Psoas muscle (tissue), 8 donors: Measurements from ENCODE around the gene DDX27. TPM values are rescaled to one million over a fixed set of nuclear protein-coding genes. Genes with fewer than 3 reads are reported as not detected.

Experiments
- ATAC-seq, 4 donors: fragments of 200-7000 bp; cut with Tn5 transposase; one replicate each; pipeline ENCODE4 v1.9.1; 2020; ENCODE audit warnings: moderate library complexity in 3 of 4, mild to moderate bottlenecking in 2 of 4
- DNase-seq, 2 donors: peaks; one replicate each; pipeline ENCODE4 v3.0.0-alpha.2; 2020
- H3K27ac ChIP-seq: fragments of 200-600 bp; one replicate; pipeline ENCODE4 v1.8.0; 2022
- H3K27me3 ChIP-seq, 3 donors: fragments of 200-600 bp in 1 of 3; one replicate each; pipeline versions ENCODE4 v1.6.1 to v1.8.0; 2013 to 2022; ENCODE audit warnings: low read length in 2 of 3, mild to moderate bottlenecking in 2 of 3, moderate library complexity in 1 of 3; ENCODE audit not compliant: insufficient read depth in 3 of 3
- H3K36me3 ChIP-seq, 2 donors: fragments of 200-600 bp in 1 of 2; one replicate each; pipeline versions ENCODE4 v1.6.1 to v1.8.0; 2013 to 2022; ENCODE audit warnings: low read depth in 1 of 2, mild to moderate bottlenecking in 1 of 2, moderate library complexity in 1 of 2; ENCODE audit not compliant: insufficient read depth in 1 of 2
- H3K4me1 ChIP-seq: fragments of 200-600 bp; one replicate; pipeline ENCODE4 v1.8.0; 2022
- H3K4me3 ChIP-seq: fragments of 200-600 bp; one replicate; pipeline ENCODE4 v1.8.0; 2022; ENCODE audit warnings: mild to moderate bottlenecking
- H3K9me3 ChIP-seq: fragments of 200-600 bp; one replicate; pipeline ENCODE4 v1.8.0; 2022
- CTCF ChIP-seq: fragments of 200-600 bp; IDR thresholded peaks from one replicate; pipeline ENCODE4 v1.8.0; 2022; ENCODE audit warnings: antibody characterized with exemption
- WGBS, 3 donors: extraction: QIAGEN DNeasy Blood & Tissue Kit; methylation state at CpG; one replicate each; pipeline versions ENCODE4 v1.1.6 to v1.1.7; 2013; 5-methylcytosine and 5-hydroxymethylcytosine counted together
- intact Hi-C, 2 donors: fragments of 100-400 bp; cut with DNase I; formaldehyde crosslinking; loops; one replicate each; pipeline versions ENCODE4 v1.11.0 to v1.14.2; 2022
- polyA plus RNA-seq, 3 donors: library from polyadenylated mRNA; stranded (reverse); fragments of 200-250 nt; gene quantifications; one replicate each; pipeline ENCODE4 v1.2.3, GENCODE V29; 2013
- total RNA-seq, 4 donors: library from RNA; stranded (reverse); fragmentation: NEBNext Ultra II Directional in 2 of 4; extraction: Animal tissue kit (Norgen Biotek cat#: 25700) in 2 of 4; gene quantifications; one replicate each; pipeline versions ENCODE4 v1.2.1 to v1.2.4, GENCODE V29; 2021 to 2023
- donor health status: healthy with polysubstance abuse.
- donor health status: DM: no; HTN: no; CAD: no; lungs with moderate emphysema.
- donor health status: Bipolar disorder and iron deficiency.
- donor health status: healthy.
- donor health status: DM: yes; HTN: yes; CAD: no.
- donor health status: DM: no; HTN: no; CAD: no.
- donor health status: DM: no; HTN: no; CAD: no.
- donor health status: DM: yes; HTN: yes; CAD: no.

Gene DDX27
- total and polyA plus RNA-seq, 7 donors: 19.4 to 62.9 (median 30.5) TPM

- H3K9me3 ChIP-seq: no peaks in the 10 kb centered on the region
- no peak for TF ChIP-seq CTCF
- intact Hi-C loops: no loop called here
- H3K36me3 ChIP-seq: peaks cover 11 to 86% of the 10 kb centered on the region in 2 donors
- no peak overlapping the region for H3K27ac ChIP-seq
- peak overlapping the region; percentile 30 for H3K4me3 ChIP-seq
- H3K4me1 ChIP-seq: peaks cover 24% of the 10 kb centered on the region
- no peak for DNase-seq
- ATAC-seq: peak in 1 of 4 donors; percentile 21
- 96 to 100% (median 96%) methylated on average over 1 of the region's 1 CpG for WGBS, 3 donors
- H3K27me3 ChIP-seq: no peaks in the 10 kb centered on the region
Observed at GRCh38 chr20:49268600-49269365, 49.6 kb downstream of the DDX27 start.

- Histone ChIP-seq H3K27me3 (no peaks in the 10 kb centered on the region), H3K4me1 (peaks cover 24% of the 10 kb centered on the region), H3K36me3 (peaks cover 3 to 84% of the 10 kb centered on the region in 2 donors), H3K4me3 (peak overlapping the region; percentile 30), H3K9me3 (no peaks in the 10 kb centered on the region), H3K27ac (no peak overlapping the region)
- no peak for DNase-seq
- WGBS, 3 donors: 31 to 35% (median 32%) methylated on average over 7 of the region's 7 CpGs
- ATAC-seq: peak; percentile 57 to 81 (median 72)
- TF ChIP-seq CTCF: no peak
- intact Hi-C loops: no loop called here
Observed at GRCh38 chr20:49270177-49270576, 51.0 kb downstream of the DDX27 start.

- no peak for TF ChIP-seq CTCF
- WGBS, 3 donors: 91 to 98% (median 94%) methylated on average over 5 of the region's 5 CpGs
- no peak for ATAC-seq
- Histone ChIP-seq H3K9me3 (no peaks in the 10 kb centered on the region), H3K4me1 (peaks cover 29% of the 10 kb centered on the region), H3K27me3 (no peaks in the 10 kb centered on the region), H3K27ac (no peak overlapping the region), H3K4me3 (peak overlapping the region; percentile 30), H3K36me3 (peaks cover 3 to 84% of the 10 kb centered on the region in 2 donors)
- intact Hi-C loops: no loop called here
- no peak for DNase-seq
Observed at GRCh38 chr20:49270736-49271135, 51.5 kb downstream of the DDX27 start.

- Histone ChIP-seq H3K36me3 (peaks cover 3 to 69% of the 10 kb centered on the region in 2 donors), H3K27ac (no peak overlapping the region), H3K9me3 (no peaks in the 10 kb centered on the region), H3K4me3 (no peak overlapping the region), H3K27me3 (no peaks in the 10 kb centered on the region), H3K4me1 (peaks cover 41% of the 10 kb centered on the region)
- no peak for DNase-seq
- 73 to 94% (median 76%) methylated on average over 1 of the region's 1 CpG for WGBS, 3 donors
- TF ChIP-seq CTCF: no peak
- intact Hi-C loops: no loop called here
- ATAC-seq: no peak
Observed at GRCh38 chr20:49272654-49273053, 53.4 kb downstream of the DDX27 start.
